ENCODE results near the gene GLIS1.

GLIS1 gene

DNA sequence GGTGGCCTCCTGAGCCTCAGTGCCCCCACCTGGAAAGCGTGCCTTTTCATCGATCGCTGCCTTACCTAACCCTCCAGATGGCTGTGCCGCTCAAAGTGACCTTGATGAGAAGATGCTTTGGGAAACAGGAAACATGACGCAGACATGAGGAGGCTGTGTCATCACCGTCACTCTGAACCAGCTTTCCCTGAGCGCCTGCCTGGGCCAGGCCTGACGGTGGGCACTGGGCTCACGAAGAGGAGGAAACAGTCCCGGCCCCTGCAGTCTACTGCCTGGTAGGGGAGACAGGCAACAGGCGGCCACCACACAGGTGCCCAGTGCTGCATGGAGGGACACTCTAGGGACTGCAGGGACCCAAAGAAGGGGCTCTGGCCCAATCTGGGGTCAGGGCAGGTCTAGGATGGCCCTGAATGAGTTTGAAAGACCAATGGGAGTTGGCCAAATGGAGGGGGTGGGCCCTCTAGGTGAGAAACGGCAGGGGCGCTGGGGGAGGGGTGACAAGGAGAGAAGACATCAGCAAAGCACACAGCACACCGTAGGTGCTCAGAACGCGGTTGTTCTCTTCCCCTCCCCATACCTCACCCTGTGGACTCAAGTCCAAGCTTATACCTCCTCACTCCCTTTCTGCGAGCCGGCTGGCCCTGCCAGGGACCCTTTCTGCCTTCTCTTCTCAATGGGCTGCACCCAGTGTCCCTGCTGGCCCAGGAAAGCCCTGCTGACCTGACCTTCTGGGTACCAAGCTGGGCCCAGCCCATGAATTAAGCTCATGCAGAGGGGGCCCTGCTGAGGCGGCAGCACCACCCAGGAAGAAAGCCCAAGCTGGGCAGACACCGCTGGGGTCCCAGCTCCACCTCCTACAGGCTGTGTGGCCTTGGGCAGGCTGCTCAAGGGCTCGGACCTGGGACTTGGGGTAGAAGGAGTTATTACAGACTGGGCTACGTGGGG is 44.9 kb downstream of the GLIS1 start:
- no peak for DNase-seq (ENCODE audit: low read depth in 2 of 2)

- no peak for DNase-seq (ENCODE audit: low read depth in 2 of 2)
These were observed 45.6 kb downstream of the GLIS1 start for GRCh38 chr1:53693339-53693738.

DNA sequence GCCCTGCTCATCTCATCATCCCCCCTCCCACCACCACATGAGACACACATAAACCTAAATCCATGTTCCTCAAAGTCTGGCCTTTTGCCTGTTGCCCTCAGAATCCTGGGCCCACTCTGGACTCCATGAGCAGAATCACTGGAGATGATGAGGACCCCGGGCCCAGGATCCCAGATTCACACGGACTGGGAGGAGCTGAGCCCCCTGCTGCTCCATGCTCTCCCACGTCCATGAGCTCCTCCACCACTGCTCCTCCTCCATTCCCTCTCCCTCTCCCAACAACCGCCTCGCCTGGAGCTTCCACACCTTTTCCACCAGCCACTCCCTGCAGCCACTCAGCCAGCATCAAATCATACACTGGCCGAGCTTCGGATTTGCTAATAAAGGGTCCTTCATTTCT is 47.6 kb downstream of the GLIS1 start:
- no peak for DNase-seq (ENCODE audit: low read depth in 2 of 2)

- DNase-seq (ENCODE audit: low read depth in 2 of 2) = no peak
These were observed 48.6 kb downstream of the GLIS1 start for GRCh38 chr1:53690411-53690810.

- no peak for DNase-seq (ENCODE audit: low read depth in 2 of 2)
These were observed 49.1 kb downstream of the GLIS1 start for GRCh38 chr1:53689736-53690326.

DNA sequence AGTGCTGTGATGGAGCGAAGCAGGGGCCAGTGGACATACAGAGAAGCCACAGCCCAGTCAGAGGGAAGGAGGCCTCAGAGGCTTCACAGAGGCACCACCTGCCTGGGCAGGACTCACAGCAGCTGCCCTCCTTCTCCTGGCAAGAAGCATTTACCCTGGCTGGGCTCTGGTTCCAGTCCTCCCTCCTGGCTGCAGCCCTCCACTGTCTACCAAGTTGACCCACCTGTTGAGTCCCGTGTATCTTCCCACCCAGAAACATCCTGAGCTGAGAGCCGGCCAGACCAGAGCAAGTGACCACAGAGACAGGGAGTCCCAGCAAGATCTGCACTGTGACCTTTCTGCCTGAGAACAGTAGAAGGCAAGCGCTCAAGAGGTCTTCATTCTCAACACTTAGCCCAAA is 49.7 kb downstream of the GLIS1 start:
- DNase-seq (ENCODE audit: low read depth in 2 of 2) = no peak

- no peak for DNase-seq (ENCODE audit: low read depth in 2 of 2)
These were observed 50.4 kb downstream of the GLIS1 start for GRCh38 chr1:53688381-53689102.

- DNase-seq (ENCODE audit: low read depth in 2 of 2) = no peak
These were observed 51.1 kb downstream of the GLIS1 start for GRCh38 chr1:53687901-53688300.

- no peak for DNase-seq (ENCODE audit: low read depth in 2 of 2)
These were observed 51.5 kb downstream of the GLIS1 start for GRCh38 chr1:53687426-53687825.

GRCh38 chr1:53686965-53687267 is 52.0 kb downstream of the GLIS1 start:
- DNase-seq (ENCODE audit: low read depth in 2 of 2) = no peak

DNA sequence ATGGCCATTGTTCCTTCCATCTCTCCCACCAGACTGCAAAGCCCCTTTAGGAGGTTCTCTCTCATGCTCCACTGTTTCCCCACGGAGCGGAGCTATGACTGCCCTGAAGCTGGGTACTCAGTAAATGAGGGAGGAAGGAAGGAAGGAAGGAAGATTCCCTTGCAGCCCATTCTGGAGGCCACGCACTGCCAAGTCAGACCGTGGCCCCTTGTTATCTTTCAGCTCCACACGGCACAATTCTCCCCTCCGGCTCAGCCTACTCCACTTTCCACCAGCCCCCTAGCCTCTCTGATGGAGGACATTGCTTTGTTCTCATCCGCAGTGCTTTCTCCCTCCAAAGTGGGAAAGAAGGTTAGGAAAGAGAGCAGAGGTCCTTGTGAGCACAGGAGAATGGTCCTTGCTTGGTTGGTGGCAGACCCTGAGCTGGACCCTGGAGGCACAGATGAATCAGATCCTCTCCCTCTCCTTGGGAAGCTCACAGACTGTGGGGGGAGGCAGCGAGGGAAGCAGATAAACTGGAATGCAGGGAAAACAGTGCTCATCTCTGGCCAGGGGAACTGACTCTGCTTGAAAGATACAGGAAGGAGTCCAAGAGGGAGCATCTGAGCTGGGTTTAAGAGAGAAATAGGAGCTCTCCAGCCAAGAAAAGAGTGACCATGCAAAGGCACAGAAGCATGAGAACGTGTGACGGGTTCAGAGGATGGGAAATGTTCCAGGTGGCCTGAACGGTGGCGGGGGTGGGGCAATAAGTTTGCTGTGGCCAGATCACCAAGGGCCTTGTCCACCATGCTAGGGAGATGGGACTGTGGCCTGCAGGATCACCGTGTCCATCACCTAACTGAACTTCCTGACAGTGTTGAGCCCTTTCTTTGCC is 52.6 kb downstream of the GLIS1 start:
- DNase-seq (ENCODE audit: low read depth in 2 of 2) = no peak

- no peak for DNase-seq (ENCODE audit: low read depth in 2 of 2)
These were observed 53.5 kb downstream of the GLIS1 start for GRCh38 chr1:53685272-53686051.

DNA sequence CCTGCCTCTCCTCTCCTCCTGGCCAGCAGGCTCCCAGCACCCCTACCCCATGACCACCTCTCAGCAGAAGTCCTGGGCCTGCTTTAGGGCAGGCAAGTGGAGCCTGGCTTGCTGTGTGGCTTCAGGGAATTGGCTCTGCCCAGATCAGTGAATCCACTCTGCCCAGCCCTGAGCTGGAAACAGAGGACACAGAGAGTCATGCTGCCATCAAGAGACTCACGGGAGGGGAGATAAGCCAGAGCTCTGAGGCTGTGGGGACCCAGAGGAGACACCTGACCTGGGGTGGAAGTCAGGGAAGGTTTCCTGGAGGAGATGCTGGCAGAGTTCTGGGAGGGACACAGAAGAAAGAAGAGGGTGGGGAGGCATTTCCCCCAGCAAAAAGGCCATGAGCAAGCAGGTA is 54.2 kb downstream of the GLIS1 start:
- no peak for DNase-seq (ENCODE audit: low read depth in 2 of 2)

GRCh38 chr1:53683986-53684740 is 54.8 kb downstream of the GLIS1 start:
- DNase-seq (ENCODE audit: low read depth in 2 of 2) = no peak

DNA sequence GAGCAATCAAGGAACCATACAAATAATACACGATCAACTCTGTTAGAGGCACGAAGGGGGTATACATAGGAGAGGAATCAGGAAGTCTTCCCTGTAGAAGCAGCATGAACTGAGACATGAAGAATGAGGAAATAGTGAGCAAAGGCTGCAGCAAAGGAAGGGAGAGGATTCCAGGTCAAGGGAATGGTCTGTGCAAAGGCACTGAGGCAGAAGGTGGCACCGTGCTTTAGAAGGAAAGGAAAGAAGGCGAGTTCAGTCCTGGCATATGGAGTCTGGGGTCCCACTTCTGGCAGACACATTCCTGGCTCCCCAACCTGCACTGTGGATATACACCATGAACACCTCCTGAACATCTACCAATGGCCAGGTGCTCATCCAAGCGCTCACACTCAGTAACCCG is 56.1 kb downstream of the GLIS1 start:
- no peak for DNase-seq (ENCODE audit: low read depth in 2 of 2)

- DNase-seq (ENCODE audit: low read depth in 2 of 2) = peak in 1 of 2 experiments; percentile 18
These were observed 56.8 kb downstream of the GLIS1 start for GRCh38 chr1:53681977-53682685.

- DNase-seq (ENCODE audit: low read depth in 2 of 2) = no peak
These were observed 57.5 kb downstream of the GLIS1 start for GRCh38 chr1:53681351-53681976.

- no peak for DNase-seq (ENCODE audit: low read depth in 2 of 2)
These were observed 58.1 kb downstream of the GLIS1 start for GRCh38 chr1:53680868-53681267.
